ENCODE data around the gene PIM3.

The PIM3 gene

DNA sequence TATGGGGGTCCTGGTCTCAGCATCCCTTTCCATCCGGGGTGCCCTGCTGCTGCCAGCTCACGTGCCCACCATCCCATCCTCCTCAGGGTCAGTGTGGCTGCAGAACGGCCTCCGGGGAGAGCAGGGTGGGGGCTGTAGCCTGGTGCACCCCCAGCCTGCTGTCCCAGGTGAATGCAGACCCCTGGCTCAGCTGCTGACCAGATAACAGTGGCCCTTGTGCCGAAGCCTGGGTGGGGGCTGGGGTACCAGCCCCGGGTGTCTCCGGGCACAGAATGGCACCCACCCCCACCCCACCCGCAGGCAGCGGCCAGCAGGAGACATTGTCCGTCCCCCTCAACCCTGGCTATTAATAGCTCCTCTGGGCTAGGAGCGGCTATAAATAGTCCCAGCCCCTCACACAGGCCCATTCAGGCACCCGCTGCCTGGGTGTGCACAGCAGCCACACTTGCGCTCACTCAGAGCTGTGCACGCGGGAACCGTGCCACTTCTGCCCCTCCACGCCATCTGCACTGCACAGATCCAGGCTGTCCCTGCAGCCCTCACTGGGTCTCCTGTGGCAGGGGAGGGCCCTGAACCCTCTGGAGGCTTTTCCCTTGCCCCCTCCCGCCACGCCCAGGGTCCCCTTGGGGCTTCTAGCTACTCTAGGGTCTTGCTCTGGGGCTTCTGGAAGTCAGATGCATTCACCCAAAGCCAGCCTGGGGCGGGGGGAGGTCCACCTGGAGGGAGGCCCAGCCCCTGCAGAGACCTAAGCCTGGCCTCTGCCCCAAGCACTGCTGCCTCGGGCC lies 23.4 kb upstream of the PIM3 start:
- in situ Hi-C loops (cut with HindIII; ENCODE audit: low sequenced_read_pairs), result no loop called here
- TF ChIP-seq CTCF (IDR thresholded peaks at IDR 0.05; ENCODE audit: low read depth, low read length), result no peak
- no peak overlapping the region for H3K4me3 ChIP-seq (ENCODE audit: low read depth, low read length)
- DNase-seq (ENCODE audit: low read depth, low spot score), result no peak

DNA sequence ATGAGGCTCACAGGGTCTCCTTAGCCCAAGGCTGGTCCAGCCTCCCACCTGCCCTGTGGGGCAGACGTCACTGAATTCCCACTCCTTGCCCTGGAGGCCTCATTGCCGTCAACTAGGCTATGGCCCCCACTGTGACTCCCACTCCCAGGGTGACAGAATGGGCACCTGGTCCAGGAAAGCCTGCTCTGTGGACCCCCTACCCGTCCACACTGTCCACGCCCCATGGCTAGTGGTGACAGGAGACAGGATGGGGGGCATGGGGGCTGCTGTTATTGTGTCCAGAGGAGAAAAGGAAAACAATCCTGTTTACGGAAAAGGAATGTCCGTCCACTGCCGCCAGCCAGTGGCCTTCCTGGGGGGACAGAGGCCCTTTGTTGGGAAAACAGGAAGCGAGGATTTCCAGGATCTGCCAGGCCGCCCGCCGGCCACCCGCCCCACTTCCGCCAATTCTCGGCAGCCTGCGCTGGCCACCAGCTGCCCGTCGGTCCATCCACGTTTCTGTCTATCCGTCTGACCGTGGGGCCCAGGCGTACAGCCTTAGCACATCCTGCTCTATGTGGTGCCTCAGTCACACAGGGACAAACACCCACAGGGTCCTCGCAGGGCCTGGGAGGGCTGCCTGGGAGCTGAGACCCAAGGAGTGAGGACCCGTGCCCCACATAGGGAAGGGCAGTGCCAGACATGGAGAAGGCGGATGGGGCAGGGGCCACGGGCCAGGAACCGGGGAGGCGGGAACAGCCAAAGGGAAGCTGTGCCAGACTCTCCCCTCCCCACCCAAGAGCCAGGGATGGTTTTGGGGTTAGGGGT lies 22.6 kb upstream of the PIM3 start:
- no peak overlapping the region for H3K4me3 ChIP-seq (ENCODE audit: low read depth, low read length)
- DNase-seq (ENCODE audit: low read depth, low spot score), result no peak
- no peak for TF ChIP-seq CTCF (IDR thresholded peaks at IDR 0.05; ENCODE audit: low read depth, low read length)
- in situ Hi-C loops (cut with HindIII; ENCODE audit: low sequenced_read_pairs), result no loop called here

DNA sequence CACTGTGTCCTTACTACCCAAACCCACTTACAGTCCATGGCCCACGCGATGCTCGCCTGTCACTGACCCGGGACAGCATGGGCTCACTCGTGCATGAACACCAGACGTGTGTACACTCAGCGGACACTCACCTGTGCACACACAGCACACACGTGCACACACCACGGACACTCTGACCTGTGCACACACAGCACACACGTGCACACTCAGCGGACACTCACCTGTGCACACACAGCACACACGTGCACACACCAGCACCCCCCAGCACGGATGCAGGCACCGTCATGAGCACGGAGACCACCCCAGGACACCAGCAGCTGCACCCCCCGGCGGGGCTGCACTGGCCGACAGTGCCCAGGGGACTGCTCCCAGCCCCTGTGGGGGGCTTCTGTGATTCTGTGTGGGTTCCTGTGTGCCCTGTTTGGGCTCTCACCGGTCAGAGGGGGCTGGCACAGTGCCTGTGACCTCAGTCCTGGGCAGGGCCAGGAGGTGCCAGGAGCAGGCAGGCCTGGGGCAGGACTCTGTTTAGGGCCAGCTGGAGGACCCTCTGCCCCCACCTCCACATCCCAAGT lies 21.9 kb upstream of the PIM3 start:
- TF ChIP-seq CTCF (IDR thresholded peaks at IDR 0.05; ENCODE audit: low read depth, low read length), result no peak
- DNase-seq (ENCODE audit: low read depth, low spot score), result no peak
- in situ Hi-C loops (cut with HindIII; ENCODE audit: low sequenced_read_pairs), result no loop called here
- H3K4me3 ChIP-seq (ENCODE audit: low read depth, low read length), result no peak overlapping the region

DNA sequence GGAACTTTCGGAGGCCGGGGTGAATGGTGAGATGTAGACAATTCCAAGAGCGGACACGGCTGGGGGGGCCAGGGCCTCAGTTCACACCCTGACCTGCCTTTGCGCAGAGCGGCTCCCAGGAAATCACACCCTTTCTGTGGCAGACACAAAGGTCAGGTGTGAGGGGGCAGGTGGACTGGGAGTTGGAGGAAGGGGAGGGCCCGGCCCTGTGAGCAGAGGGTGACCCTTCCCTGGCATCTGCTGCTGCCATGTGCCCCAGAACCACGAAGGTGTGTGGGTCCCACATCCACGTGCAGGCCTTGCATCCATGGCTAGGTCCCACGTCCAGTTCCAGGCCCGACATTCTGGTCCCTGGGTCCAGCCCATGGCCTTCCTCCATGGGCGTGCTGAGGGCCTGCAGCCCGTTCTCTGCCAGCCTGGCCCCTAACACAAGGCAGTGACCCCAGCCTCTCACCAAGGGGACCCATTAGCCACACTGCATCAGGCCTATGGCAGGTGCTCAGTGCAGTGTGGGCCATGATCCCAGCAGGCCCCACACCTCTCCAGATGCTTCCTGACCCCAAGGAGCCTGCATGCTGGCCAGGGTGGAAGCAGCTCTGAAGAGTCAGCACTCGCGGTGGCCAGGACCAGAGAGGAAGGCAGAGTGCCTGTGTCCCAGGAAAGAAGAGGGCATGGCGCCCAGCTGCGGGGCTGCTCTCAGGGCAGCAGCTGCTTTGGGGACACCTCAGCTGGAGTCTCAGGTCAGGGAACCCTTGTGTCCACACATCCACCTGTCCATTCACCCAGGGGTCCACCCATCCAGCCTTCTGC lies 18.9 kb upstream of the PIM3 start:
- H3K4me3 ChIP-seq (ENCODE audit: low read depth, low read length), result no peak overlapping the region
- DNase-seq (ENCODE audit: low read depth, low spot score), result no peak
- no peak for TF ChIP-seq CTCF (IDR thresholded peaks at IDR 0.05; ENCODE audit: low read depth, low read length)
- in situ Hi-C loops (cut with HindIII; ENCODE audit: low sequenced_read_pairs), result no loop called here

DNA sequence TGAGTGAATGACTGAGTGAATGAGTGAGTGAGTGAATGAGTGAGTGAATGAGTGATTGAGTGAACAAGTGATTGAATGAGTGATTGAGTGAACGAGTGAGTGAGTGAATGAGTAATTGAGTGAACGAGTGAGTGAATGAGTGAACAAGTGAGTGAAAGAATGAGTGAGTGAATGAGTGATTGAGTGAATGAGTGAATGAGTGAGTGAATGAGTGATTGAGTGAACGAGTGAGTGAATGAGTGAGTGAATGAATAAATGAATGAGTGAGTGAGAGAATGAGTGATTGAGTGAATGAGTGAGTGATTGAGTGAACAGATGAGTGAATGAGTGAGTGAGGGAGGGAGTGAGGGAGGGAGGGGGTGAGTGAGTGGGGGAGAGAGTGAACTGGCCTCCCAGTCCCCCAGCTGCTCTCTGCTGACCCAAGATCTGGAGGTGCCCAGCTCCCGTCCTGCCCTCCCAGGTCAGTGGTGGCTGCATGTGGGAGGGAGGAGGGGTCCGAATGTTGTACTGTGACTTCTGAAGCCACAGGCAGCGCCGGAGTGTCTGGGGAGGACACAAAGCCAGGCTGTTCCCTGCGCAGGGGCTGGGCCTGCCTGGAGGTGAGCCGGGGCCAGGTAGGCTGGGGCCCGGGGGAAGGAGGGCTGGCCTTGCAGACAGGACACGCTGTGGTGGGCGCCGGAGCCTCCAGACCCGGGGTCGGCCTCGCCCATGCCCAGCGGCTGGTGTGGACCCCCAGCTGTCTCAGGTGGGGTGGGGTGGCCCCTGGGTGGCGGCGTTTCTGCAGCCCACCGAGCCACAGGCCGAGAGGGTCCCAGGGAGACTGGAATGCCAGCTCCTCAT lies 17.8 kb upstream of the PIM3 start:
- DNase-seq (ENCODE audit: low read depth, low spot score), result no peak
- no peak for TF ChIP-seq CTCF (IDR thresholded peaks at IDR 0.05; ENCODE audit: low read depth, low read length)
- in situ Hi-C loops (cut with HindIII; ENCODE audit: low sequenced_read_pairs), result no loop called here
- H3K4me3 ChIP-seq (ENCODE audit: low read depth, low read length), result no peak overlapping the region
